MG63 (cell line): ENCODE results near the gene AKAP6. TPM values are rescaled to one million over a fixed set of nuclear protein-coding genes. Genes with fewer than 3 reads are reported as not detected.
"Not testable (repeated sequence)": the region's sequence is repeated elsewhere in the genome, so short reads cannot be mapped to it uniquely, and the experiment has no call there.

ENCODE experiments used
- DNase-seq: peaks from one replicate; pipeline ENCODE4 v3.0.0-alpha.2; 2020
- H3K27me3 ChIP-seq: fragments of 250-450 bp; sonication (Bioruptor Pico); 2 replicates; pipeline ENCODE4 v1.5.1; 2020; ENCODE audit warnings: mild to moderate bottlenecking, moderate library complexity
- H3K36me3 ChIP-seq: fragments of 250-450 bp; sonication (Bioruptor Pico); 2 replicates; pipeline ENCODE4 v1.5.1; 2020; ENCODE audit warnings: mild to moderate bottlenecking, moderate library complexity
- H3K4me3 ChIP-seq: fragments of 250-450 bp; sonication (Bioruptor Pico); 2 replicates; pipeline ENCODE4 v1.5.1; 2020; ENCODE audit warnings: mild to moderate bottlenecking, moderate library complexity
- H3K9me3 ChIP-seq: fragments of 250-450 bp; sonication (Bioruptor Pico); 2 replicates; pipeline ENCODE4 v1.5.1; 2020; ENCODE audit warnings: mild to moderate bottlenecking, moderate library complexity
- total RNA-seq: library from RNA; depleted of rRNA; stranded (reverse); fragments of >200 nt; shearing (Covaris generic); gene quantifications from 2 replicates; pipeline ENCODE4 v1.2.3, GENCODE V29; 2014; ENCODE audit warnings: low replicate concordance

Gene AKAP6
- total RNA-seq, 1 experiment from 2014 or later, result 1.7 TPM

GRCh38 chr14:32438517-32438916 lies 109.4 kb downstream of the AKAP6 start:
- Histone ChIP-seq H3K9me3 (no peaks in the 10 kb centered on the region), H3K27me3 (no peaks in the 10 kb centered on the region), H3K4me3 (no peak overlapping the region), H3K36me3 (no peaks in the 10 kb centered on the region)
- no peak for DNase-seq

DNA sequence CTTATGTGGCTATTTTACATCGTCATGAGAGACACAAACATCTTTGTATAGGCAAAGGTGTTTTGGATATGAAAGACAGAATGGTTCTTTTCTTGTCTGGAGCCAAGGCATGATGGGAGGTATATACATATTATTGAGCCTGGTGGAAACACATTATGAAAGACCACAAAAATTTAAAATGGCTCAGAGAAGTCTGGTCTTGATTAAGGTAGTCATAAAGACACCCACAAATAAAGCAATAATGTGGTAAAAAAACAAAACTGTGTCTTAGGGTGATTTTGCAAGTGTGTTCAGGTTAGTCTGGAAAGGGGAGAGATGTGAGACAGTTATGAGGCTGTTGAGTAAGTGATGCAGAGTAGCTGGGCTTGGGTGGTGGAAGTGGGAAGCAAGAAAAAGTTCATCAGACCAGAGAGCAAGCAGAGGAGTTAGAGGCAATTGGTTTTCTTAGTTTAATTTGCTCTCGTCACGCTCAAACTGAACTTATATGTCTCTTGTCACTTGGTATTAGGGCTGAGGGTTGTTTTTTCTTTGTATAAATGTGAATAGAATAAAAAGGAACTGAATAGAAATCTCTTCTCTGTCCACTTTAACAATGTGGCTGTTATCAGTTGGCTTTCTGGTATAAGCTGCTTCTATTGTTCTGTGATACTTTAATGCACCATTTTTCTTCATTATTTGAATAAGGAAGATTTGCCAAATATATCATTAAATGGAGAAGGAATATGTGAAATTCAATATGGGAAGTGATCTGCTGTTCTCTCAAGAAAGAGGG lies 115.0 kb downstream of the AKAP6 start:
- Histone ChIP-seq H3K36me3 (no peaks in the 10 kb centered on the region), H3K27me3 (no peaks in the 10 kb centered on the region), H3K9me3 (no peaks in the 10 kb centered on the region), H3K4me3 (no peak overlapping the region)
- DNase-seq, result no peak

DNA sequence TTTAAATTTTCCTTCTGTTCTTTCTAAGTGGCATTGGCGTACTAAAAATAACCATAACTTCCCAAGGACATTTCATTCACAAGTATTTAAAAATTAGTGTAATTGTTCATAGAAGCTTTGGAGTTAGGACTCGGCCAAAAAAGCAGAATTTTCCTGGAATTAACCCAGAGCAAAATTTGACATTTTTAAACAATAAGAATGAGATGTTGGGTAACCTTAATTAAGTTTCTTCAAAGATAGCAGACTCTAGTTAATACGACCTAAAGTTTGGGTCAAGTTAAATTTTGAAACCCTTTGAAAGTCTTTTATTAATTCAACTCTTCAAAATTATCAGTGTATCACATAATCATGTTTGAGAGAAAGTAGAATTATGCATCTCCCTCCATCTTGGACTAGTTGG lies 118.3 kb downstream of the AKAP6 start:
- H3K9me3 ChIP-seq, result no peaks in the 10 kb centered on the region
- DNase-seq, result no peak
- H3K4me3 ChIP-seq, result no peak overlapping the region
- no peaks in the 10 kb centered on the region for H3K36me3 ChIP-seq
- H3K27me3 ChIP-seq, result no peaks in the 10 kb centered on the region

GRCh38 chr14:32449648-32450047 lies 120.5 kb downstream of the AKAP6 start:
- Histone ChIP-seq H3K36me3 (no peaks in the 10 kb centered on the region), H3K4me3 (no peak overlapping the region), H3K27me3 (no peaks in the 10 kb centered on the region), H3K9me3 (no peaks in the 10 kb centered on the region)
- no peak for DNase-seq

DNA sequence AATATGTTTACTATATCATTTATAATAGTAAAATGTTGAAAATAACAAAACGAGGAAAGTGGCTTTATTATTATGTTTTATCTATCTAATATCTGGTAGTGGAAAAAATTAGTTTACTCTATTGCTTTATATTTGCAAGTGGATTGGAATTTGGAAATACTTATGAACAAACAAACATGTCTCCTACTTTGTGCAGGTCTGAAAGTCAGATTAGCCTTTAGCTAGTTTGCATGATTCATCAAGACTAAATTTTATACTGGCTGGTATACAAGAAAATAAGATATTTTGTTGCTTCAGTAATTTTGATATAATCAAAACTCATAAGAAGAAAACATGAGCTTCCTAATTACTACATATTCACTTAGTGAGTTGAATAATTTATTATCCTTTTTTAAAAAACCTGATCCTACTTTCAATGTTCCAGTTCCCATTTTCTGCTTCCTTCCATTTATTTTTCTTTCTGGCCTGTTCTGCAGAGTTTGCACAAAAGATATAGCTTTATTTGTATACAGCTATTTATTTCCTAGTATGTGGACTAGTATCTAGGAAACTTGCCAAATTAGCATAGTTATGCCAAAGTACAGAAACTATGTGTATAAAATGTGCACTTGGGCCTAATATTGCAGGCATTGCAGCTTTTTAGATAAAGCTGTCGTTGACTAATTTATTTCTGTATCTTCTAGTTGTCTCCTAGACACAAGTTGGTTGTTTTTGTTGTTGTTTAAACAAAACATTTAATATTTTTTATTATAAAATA lies 122.0 kb downstream of the AKAP6 start:
- DNase-seq, result no peak
- H3K36me3 ChIP-seq, result no peaks in the 10 kb centered on the region
- H3K4me3 ChIP-seq, result no peak overlapping the region
- no peaks in the 10 kb centered on the region for H3K9me3 ChIP-seq
- no peaks in the 10 kb centered on the region for H3K27me3 ChIP-seq

- Histone ChIP-seq H3K9me3 (no peaks in the 10 kb centered on the region), H3K27me3 (no peaks in the 10 kb centered on the region), H3K4me3 (no peak overlapping the region), H3K36me3 (no peaks in the 10 kb centered on the region)
- no peak for DNase-seq
Measured at GRCh38 chr14:32453857-32454810, 125.0 kb downstream of the AKAP6 start.

- no peaks in the 10 kb centered on the region for H3K9me3 ChIP-seq
- H3K27me3 ChIP-seq, result no peaks in the 10 kb centered on the region
- no peak for DNase-seq
- no peak overlapping the region for H3K4me3 ChIP-seq
- no peaks in the 10 kb centered on the region for H3K36me3 ChIP-seq
Measured at GRCh38 chr14:32457213-32457920, 128.3 kb downstream of the AKAP6 start.

DNA sequence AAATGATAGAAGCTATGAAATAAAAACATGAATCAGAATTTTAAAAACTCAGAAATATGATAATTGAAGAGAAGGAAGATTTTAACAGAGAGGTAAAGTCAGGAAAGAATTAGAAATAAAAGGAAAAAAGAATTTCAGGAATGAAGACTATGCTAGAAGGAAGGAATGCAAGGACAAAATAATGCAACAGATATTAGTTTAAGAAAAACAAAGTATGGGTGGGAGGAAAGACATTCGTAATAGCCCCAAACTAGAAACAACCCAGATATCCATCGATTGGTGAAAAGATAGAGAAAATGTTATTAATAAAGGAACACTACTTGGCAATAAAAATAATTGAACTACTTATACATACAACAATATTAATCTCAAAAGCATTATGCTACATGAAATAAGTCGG lies 129.6 kb downstream of the AKAP6 start:
- no peaks in the 10 kb centered on the region for H3K9me3 ChIP-seq

DNA sequence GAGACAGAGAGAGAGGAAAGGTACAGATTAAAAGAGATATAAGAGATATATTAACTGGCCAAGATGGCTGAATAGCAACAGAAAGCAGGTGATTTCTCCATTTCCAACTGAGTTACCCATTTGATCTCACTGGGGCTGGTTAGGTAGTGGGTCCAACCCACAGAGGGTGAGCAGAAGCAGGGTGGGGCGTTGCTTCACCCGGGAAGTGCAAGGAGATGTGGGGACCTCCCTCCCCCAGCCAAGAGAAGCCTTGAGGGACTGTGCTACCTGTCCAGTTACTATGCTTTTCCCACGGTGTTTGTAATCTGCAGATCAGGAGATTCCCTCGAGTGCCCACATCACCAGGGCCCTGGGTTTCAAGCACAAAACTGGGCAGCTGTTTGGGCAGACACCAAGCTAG lies 131.2 kb downstream of the AKAP6 start:
- no peaks in the 10 kb centered on the region for H3K36me3 ChIP-seq
- DNase-seq, result no peak
- H3K4me3 ChIP-seq, result no peak overlapping the region
- no peaks in the 10 kb centered on the region for H3K9me3 ChIP-seq
- no peaks in the 10 kb centered on the region for H3K27me3 ChIP-seq

More for the DNA sequence above, 129.6 kb downstream of the AKAP6 start:
- Histone ChIP-seq H3K36me3 (no peaks in the 10 kb centered on the region), H3K4me3 (no peak overlapping the region), H3K27me3 (no peaks in the 10 kb centered on the region)
- DNase-seq, result no peak

- not testable (repeated sequence) for H3K9me3 ChIP-seq, H3K36me3 ChIP-seq, H3K27me3 ChIP-seq, H3K4me3 ChIP-seq, DNase-seq
Measured at GRCh38 chr14:32462553-32462952, 133.5 kb downstream of the AKAP6 start.

DNA sequence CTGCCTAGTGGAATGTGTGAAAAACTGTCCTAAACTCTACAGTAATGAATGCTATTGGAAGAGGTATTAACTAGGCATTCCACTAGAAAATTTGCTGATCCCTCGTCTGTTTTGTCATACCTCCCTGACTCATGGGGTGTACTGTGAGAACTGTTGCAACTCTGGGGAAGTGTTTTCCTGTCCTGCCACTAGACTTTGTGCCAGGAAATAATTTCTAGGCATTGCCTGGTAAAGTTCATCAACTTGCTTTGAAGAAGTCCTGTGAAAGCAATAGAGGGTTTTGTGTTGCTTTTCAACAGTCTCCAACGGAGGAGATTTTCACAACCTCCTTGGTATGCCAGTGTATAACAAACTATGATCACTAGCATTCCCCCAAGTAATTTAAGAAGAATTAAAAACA lies 139.9 kb downstream of the AKAP6 start:
- no peak overlapping the region for H3K4me3 ChIP-seq
- no peaks in the 10 kb centered on the region for H3K36me3 ChIP-seq
- no peaks in the 10 kb centered on the region for H3K9me3 ChIP-seq
- no peaks in the 10 kb centered on the region for H3K27me3 ChIP-seq
- peak; percentile 26 for DNase-seq

- Histone ChIP-seq H3K27me3 (no peaks in the 10 kb centered on the region), H3K4me3 (no peak overlapping the region), H3K9me3 (no peaks in the 10 kb centered on the region), H3K36me3 (no peaks in the 10 kb centered on the region)
- DNase-seq, result no peak
Measured at GRCh38 chr14:32469388-32470160, 140.5 kb downstream of the AKAP6 start.

- no peak for DNase-seq
- no peaks in the 10 kb centered on the region for H3K27me3 ChIP-seq
- no peaks in the 10 kb centered on the region for H3K9me3 ChIP-seq
- H3K36me3 ChIP-seq, result no peaks in the 10 kb centered on the region
- H3K4me3 ChIP-seq, result no peak overlapping the region
Measured at GRCh38 chr14:32470161-32470715, 141.1 kb downstream of the AKAP6 start.

GRCh38 chr14:32471181-32471580 lies 142.1 kb downstream of the AKAP6 start:
- Histone ChIP-seq H3K27me3 (no peaks in the 10 kb centered on the region), H3K4me3 (no peak overlapping the region), H3K9me3 (no peaks in the 10 kb centered on the region), H3K36me3 (no peaks in the 10 kb centered on the region)
- no peak for DNase-seq

GRCh38 chr14:32472076-32472475 lies 143.0 kb downstream of the AKAP6 start:
- no peaks in the 10 kb centered on the region for H3K9me3 ChIP-seq
- no peak overlapping the region for H3K4me3 ChIP-seq
- DNase-seq, result no peak
- H3K36me3 ChIP-seq, result no peaks in the 10 kb centered on the region
- no peaks in the 10 kb centered on the region for H3K27me3 ChIP-seq
